Hepatocyte (in vitro differentiated cells): ENCODE measurements around the gene ROPN1B.

Experiments
- EZH2 ChIP-seq: fragments of 200-600 bp; sonication (generic); IDR thresholded peaks from 2 replicates; pipeline ENCODE4 v1.6.1; 2016; ENCODE audit warnings: antibody characterized with exemption, mild to moderate bottlenecking, borderline replicate concordance
- EZH2phosphoT487 ChIP-seq: fragments of 200-600 bp; sonication (generic); IDR thresholded peaks from one replicate; pipeline ENCODE4 v1.6.1; 2018; ENCODE audit warnings: antibody characterized with exemption, mild to moderate bottlenecking, low read depth, moderate library complexity; ENCODE audit not compliant: unreplicated experiment, severe bottlenecking
- TF ChIP-seq, protein P1 (sequence below): fragments of 200-600 bp; sonication (generic); IDR thresholded peaks from 2 replicates; pipeline ENCODE4 v1.5.1; 2016; ENCODE audit warnings: antibody characterized with exemption, mild to moderate bottlenecking; ENCODE audit not compliant: poor library complexity

DNA sequence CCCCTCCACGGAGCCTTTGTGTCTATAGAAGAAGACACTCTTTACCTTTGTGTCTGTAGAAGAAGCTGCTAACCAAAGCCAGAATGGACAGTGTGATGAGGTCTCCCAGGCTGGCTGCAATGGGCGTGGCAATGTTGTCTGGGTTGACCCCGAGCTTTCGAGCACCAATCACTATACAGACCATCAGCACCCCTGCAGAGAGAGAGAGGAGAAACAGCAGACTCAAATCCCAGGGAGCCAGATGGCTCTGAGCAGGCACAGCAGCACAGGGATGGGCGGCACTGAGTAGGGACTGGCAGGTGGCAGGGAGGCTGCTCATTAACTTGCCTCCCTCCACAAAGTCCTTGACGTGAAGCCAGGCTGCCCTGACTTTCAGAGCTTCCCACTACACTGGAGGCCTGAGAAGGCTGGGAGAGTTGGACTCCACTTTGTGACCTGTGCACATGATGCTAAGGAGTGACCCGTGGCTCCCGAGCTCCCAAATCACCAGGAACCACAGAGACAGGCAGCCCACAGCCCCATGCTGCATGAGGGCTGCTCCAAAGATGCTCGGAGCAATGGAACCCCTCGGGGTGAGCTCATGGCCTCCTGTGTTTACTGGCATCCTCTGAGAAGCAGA, 53.9 kb downstream of the ROPN1B start:
- TF ChIP-seq, protein P1, sequence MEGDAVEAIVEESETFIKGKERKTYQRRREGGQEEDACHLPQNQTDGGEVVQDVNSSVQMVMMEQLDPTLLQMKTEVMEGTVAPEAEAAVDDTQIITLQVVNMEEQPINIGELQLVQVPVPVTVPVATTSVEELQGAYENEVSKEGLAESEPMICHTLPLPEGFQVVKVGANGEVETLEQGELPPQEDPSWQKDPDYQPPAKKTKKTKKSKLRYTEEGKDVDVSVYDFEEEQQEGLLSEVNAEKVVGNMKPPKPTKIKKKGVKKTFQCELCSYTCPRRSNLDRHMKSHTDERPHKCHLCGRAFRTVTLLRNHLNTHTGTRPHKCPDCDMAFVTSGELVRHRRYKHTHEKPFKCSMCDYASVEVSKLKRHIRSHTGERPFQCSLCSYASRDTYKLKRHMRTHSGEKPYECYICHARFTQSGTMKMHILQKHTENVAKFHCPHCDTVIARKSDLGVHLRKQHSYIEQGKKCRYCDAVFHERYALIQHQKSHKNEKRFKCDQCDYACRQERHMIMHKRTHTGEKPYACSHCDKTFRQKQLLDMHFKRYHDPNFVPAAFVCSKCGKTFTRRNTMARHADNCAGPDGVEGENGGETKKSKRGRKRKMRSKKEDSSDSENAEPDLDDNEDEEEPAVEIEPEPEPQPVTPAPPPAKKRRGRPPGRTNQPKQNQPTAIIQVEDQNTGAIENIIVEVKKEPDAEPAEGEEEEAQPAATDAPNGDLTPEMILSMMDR, result no peak
- TF ChIP-seq EZH2phosphoT487 (no peak), EZH2 (no peak)
